OCI-LY7 (cell line): ENCODE results near the gene LRGUK.

Source experiments
- EZH2phosphoT487 ChIP-seq: fragments of 200-600 bp; sonication (generic); IDR thresholded peaks from 2 replicates; pipeline ENCODE4 v1.6.1; 2018; ENCODE audit warnings: low read depth, borderline replicate concordance, mild to moderate bottlenecking, mixed run types, antibody characterized with exemption, low read length, moderate library complexity, mixed read lengths
- TF ChIP-seq, protein P1 (sequence below): fragments of 200-600 bp; sonication (generic); conservative IDR thresholded peaks from 2 replicates; pipeline ENCODE4 v1.5.1; 2014; ENCODE audit warnings: mild to moderate bottlenecking, antibody characterized with exemption, low read length, moderate library complexity, mixed read lengths

DNA sequence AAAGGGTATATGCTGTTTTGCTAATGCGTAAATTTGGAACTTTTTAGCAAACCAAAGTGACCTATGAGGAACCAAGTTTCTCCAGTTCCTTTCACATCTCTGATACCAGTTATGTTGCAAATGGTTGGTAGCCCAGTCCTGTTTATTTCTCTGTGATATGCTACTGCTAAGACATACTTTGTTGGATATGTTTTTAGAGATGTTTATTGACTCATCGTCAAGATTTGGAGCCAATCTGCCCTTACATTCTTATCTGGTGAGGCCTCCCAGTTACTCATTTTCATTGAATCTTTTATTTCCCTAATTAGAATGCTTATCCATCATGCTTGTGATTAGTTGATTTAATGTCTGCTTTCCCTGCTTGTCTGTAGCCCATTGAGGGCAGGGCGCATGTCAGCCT, 58.9 kb downstream of the LRGUK start:
- TF ChIP-seq, protein P1, sequence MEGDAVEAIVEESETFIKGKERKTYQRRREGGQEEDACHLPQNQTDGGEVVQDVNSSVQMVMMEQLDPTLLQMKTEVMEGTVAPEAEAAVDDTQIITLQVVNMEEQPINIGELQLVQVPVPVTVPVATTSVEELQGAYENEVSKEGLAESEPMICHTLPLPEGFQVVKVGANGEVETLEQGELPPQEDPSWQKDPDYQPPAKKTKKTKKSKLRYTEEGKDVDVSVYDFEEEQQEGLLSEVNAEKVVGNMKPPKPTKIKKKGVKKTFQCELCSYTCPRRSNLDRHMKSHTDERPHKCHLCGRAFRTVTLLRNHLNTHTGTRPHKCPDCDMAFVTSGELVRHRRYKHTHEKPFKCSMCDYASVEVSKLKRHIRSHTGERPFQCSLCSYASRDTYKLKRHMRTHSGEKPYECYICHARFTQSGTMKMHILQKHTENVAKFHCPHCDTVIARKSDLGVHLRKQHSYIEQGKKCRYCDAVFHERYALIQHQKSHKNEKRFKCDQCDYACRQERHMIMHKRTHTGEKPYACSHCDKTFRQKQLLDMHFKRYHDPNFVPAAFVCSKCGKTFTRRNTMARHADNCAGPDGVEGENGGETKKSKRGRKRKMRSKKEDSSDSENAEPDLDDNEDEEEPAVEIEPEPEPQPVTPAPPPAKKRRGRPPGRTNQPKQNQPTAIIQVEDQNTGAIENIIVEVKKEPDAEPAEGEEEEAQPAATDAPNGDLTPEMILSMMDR, result no peak
- no peak for TF ChIP-seq EZH2phosphoT487
